ES-I3 (cell line): ENCODE measurements around the gene CDK9.

Experiments used
- H3K36me3 ChIP-seq: 2 replicates; pipeline ENCODE4 v1.6.1; 2013; ENCODE audit warnings: mild to moderate bottlenecking, low read length, control low read depth, moderate library complexity; ENCODE audit not compliant: insufficient read depth
- H3K4me1 ChIP-seq: 2 replicates; pipeline ENCODE4 v1.6.1; 2013; ENCODE audit warnings: mild to moderate bottlenecking, control low read depth, low read length; ENCODE audit not compliant: insufficient read depth
- H3K9ac ChIP-seq: 2 replicates; pipeline ENCODE4 v1.6.1; 2013; ENCODE audit warnings: low read depth, mild to moderate bottlenecking, low read length, moderate library complexity
- H3K9me3 ChIP-seq: 2 replicates; pipeline ENCODE4 v1.6.1; 2013; ENCODE audit warnings: mild to moderate bottlenecking, low read length, moderate library complexity; ENCODE audit not compliant: control insufficient read depth, insufficient read depth

CDK9 gene

DNA sequence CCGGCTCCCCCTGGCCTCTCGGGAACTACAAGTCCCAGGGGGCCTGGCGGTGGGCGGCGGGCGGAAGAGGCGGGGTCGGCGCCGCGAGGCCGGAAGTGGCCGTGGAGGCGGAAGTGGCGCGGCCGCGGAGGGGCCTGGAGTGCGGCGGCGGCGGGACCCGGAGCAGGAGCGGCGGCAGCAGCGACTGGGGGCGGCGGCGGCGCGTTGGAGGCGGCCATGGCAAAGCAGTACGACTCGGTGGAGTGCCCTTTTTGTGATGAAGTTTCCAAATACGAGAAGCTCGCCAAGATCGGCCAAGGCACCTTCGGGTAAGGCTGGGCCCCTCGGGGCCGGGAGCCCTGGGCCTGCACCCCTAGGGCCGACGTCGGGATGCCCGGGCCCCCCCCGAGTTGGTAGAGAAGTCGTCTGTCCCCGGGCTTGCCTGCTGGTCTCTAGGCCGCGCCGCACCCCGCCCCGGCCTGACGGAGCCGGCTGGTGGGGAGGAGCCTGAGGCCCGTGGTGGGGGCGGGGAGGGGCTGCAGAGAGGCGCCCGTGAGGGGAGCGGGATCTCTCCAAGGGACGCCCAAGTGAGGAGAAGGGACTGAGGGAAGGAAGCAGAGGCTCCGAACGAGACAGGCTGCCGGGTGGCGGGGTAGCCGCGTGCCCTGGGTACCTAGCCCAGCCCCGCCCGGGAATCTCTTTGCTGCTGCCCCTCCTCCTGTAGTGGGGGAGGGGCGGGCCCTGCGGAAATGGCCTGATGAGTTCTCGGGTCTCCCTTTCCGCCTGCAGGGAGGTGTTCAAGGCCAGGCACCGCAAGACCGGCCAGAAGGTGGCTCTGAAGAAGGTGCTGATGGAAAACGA is at the start of gene CDK9:
Gene CDK9, plus strand, starts transcription at position 102 of the 840 bp plus-strand sequence. Its CDS starts 115 bp downstream, at position 217.
- H3K4me1 ChIP-seq = peaks cover 4% of the 10 kb centered on the region; the same call in 1 of the 2 replicates
- peaks cover 36% of the 10 kb centered on the region for H3K36me3 ChIP-seq
- H3K9me3 ChIP-seq = no peaks in the 10 kb centered on the region
- peak within 1 kb of the TSS; percentile 76 for H3K9ac ChIP-seq

DNA sequence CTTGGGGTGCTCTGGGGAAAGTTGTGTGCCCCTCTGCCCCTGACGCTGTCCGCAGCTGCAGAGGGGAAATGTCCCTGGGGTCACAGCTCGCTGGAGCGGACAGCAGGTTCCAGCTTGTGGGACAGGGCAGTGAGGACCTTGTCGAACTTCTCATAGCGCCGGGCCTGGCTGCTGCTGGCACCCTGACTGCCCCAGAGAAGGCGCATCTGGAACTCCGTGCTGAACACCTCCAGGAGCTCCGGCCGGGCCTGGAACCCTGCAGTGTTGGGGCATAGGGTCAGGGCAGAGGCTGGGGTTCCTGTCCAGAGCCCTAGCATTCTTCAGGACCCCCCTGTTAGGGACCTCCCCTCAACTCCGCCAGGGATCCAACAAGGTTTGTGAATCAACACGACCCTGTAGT is 47.2 kb upstream of the CDK9 start:
- Histone ChIP-seq H3K9me3 (no peaks in the 10 kb centered on the region), H3K4me1 (no peaks in the 10 kb centered on the region), H3K36me3 (no peaks in the 10 kb centered on the region; the same call in 1 of the 2 replicates), H3K9ac (no peak overlapping the region)

DNA sequence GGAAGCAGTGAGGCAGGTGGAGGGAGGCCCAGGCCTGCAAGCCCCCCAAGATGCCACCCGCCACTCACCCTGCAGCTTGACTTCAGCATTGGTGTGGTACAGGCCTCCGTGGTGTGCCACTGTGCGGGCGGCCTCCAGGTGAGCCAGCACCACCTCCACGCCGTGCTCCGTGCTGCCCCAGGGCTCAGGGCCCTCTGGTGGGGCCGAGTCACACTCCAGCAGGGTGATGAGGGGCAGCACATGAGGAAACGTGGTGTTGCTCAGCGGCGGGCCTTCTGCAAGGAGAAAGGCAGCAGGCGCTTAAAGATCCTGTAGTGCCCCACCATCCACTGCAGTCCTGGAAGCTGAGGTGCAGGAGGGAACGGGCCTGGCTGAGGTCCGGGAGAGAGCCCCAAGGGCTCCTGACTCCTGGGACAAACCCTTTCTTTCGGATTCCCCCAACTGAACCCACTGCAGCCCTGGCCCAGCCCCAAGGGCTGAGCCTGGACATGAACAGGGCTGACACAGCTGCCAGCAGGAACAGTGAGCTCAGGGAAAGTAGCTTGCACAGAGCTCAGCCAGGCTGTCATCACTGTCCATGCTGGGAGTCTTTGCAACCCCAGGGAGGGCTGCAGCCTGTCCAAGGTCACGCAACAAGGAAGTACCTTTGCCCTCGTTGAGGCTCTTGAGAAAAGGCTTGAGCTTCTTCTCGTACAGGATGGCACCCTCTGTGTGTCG is 46.1 kb upstream of the CDK9 start:
- Histone ChIP-seq H3K9me3 (no peaks in the 10 kb centered on the region), H3K4me1 (no peaks in the 10 kb centered on the region), H3K9ac (no peak overlapping the region), H3K36me3 (no peaks in the 10 kb centered on the region; the same call in 1 of the 2 replicates)

DNA sequence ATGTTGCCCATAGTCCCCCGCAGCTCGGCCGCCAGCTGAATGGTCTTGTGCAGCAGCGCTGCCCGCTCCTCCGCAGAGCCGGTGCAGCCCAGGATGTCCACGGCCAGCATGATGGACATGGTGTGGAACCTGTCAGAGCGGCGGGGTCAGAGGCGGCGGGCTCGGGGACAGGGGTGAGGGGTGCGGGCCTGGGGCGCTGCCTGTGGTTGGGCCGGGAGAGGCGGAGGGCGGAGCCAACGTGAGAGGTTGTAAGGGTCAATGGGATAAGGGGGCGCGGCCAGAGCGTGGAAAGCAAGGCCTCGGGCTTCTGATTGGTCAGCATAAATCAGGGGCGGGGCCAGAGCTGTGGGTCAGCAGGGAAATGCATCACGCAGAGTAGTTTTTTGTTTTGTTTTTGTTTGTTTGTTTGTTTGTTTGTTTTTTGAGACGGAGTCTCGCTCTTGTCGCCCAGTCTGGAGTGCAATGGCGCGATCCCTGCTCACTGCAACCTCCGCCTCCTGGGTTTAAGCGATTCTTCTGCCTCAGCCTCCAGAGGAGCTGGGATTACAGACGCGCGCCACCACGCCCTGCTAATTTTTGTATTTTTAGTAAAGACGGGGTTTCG is 43.9 kb upstream of the CDK9 start:
- no peaks in the 10 kb centered on the region for H3K4me1 ChIP-seq
- peak overlapping the region; percentile 43; the same call in 1 of the 2 replicates for H3K9ac ChIP-seq
- no peaks in the 10 kb centered on the region; the same call in 1 of the 2 replicates for H3K36me3 ChIP-seq
- H3K9me3 ChIP-seq = no peaks in the 10 kb centered on the region

DNA sequence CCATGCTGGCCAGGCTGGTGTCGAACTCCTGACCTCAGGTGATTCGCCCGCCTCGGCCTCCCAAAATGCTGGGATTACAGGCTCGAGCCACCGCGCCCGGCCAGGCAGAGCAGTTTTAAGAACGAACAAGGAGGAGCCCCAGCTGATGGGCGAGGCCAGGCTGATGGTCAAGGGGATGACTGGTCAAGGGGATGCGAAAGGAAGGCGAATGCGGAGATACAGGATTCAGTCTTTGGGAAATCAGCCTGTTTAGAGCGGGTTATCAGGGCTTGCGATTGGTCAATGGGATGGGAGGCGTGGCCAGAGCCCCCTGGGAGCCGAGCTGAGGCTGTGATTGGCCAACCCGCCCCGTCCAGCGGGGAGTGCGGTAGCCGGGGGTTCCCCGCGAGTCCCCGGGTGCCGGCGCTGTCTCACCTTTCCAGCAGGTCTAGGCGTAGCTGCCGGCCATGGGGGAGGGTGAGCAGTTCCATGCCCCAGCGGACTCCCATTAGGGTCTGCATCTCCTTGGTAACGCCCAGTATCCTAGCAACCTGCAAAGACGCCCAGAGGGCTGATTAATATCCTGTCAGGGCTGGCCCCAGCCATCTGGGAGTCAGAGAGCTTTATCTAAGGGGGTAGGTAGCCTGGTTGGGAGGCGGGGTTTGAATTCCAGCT is 43.3 kb upstream of the CDK9 start:
- H3K9me3 ChIP-seq = no peaks in the 10 kb centered on the region
- H3K4me1 ChIP-seq = no peaks in the 10 kb centered on the region
- H3K9ac ChIP-seq = peak overlapping the region; percentile 43; the same call in 1 of the 2 replicates
- no peaks in the 10 kb centered on the region; the same call in 1 of the 2 replicates for H3K36me3 ChIP-seq

DNA sequence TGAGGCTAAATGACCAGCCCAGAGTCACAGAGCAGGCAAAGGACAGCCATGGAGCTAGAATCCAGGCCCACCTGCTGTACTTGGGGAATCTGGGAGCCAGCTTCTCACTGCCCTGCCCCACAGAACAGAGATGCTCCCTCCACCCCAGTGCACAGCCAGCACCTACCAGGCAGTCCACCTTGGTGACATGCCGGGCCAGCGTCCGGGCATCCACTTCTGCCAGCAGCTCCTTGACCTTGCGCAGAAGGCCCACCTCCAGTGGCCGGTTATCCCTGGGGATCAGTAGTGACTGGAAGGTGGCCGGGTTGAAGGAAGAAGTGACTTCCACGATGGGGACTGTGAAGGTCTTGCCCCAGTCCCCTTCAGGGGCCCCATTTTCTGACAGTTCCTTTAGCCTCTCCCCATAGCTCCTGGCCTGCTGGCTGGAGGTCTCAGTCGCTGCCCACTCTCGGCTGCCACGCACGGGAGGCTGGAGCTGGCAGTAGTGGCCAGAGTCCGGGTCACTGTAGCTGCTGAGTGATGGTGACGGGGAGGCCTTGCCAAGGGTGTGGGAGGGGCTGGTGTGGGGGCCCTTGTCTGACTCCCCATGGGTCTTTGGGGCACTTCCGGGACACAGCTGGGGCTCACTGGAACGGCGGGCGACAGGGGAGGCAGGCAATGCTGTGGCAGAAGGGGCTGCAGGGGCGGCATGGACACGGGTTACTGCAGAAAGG is 41.3 kb upstream of the CDK9 start:
- Histone ChIP-seq H3K9me3 (no peaks in the 10 kb centered on the region), H3K36me3 (no peaks in the 10 kb centered on the region; the same call in 1 of the 2 replicates), H3K9ac (no peak overlapping the region), H3K4me1 (no peaks in the 10 kb centered on the region)

DNA sequence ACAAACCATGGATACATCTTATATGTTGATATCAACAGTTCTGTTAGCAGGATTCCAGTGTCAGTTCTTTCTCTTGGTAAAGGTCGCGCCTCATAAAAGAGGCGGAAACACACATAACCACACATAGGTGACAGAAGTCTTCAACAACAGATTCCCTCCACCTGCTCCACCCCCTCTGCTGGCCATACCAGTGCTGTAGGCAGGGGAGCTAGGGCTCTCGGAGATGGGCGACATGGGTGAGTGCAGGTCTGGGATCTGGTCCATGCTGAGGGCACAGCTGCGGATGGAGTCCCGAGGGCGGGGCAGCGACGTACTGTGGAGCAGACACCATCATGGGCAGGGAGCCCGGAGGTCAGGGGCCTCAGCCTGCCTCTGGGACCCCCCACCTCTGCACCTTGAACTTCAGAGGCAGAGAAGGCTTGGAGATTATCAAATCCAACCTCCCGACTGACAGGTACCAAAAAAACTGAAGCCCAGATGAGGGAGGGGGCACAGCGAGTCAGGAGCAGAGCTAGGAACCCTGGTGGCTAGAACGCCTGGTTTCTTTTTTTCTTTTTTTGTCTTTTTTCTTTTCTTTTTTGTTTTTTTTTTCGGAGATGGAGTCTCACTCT is 38.8 kb upstream of the CDK9 start:
- Histone ChIP-seq H3K4me1 (no peaks in the 10 kb centered on the region), H3K9ac (no peak overlapping the region), H3K9me3 (no peaks in the 10 kb centered on the region), H3K36me3 (no peaks in the 10 kb centered on the region; the same call in 1 of the 2 replicates)

DNA sequence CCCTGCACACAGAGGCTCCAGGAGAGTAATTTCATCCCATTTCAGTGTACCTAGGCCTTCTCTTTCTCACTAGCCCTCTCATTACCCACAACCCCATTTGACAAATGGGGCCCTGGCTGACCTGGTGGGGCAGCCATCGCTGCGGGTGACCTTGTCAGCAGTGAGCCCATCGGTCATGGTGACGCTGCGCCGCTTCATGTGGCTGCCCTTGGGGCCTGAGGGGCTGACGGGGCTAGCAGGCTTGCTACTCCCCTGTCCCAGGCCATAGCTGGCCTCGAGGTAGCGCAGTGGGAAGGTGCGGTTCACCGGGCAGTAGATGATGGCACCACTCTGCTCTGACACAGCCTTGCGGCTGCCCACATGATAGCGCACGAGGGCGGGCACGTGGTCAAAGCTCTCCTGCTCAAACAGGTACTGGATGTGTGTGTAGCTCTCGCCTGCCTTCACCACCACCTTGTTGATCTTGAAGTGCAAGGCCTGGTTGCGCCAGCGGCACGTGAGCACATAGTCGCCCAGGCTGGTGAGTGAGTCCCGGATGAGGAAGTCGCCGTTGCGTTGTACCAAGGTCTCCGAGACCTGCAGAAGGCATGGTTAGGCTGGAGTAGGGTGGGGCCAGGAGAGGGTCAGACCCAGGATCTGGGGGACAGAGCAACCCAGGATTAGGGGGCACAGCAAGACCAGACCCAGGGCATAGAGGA is 36.6 kb upstream of the CDK9 start:
- Histone ChIP-seq H3K4me1 (no peaks in the 10 kb centered on the region), H3K9ac (no peak overlapping the region), H3K9me3 (no peaks in the 10 kb centered on the region), H3K36me3 (no peaks in the 10 kb centered on the region; the same call in 1 of the 2 replicates)

DNA sequence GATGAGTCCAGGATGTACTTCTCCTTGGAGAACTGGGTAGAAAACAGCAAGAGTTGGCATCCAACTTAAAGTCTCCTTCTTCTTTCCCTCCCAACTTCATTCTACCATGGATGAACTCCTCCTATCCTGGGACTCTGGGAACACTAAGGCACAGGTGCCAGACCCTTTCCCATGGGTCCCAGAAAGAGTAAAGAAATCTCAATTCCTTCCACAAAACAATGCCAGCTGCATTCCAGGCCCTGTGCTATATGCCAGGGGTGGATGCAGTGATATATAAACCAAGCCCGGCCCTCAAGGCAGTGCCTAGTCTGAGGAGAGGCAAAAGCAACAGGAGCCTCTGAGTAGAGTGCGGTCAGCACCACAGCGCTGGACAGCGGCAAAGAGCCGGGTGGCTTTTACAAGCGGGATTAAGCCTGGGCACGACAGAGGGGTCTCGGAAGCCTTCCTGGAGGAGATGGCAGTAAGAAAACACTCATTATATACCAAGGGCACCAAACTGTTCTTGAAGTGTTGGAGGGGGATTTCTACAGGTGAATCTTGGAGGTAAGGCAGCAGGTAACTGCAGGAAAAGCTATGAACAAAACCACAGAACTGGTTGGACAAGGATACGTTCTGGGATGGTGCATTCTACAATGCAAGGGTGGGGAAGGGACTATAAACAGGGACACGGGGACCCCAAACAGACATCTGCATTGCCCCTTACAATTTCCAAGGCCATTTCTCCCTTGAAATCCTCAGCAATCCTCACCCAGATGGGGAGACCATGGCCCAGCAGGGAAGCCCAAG is 34.4 kb upstream of the CDK9 start:
- Histone ChIP-seq H3K36me3 (no peaks in the 10 kb centered on the region; the same call in 1 of the 2 replicates), H3K9me3 (no peaks in the 10 kb centered on the region)

DNA sequence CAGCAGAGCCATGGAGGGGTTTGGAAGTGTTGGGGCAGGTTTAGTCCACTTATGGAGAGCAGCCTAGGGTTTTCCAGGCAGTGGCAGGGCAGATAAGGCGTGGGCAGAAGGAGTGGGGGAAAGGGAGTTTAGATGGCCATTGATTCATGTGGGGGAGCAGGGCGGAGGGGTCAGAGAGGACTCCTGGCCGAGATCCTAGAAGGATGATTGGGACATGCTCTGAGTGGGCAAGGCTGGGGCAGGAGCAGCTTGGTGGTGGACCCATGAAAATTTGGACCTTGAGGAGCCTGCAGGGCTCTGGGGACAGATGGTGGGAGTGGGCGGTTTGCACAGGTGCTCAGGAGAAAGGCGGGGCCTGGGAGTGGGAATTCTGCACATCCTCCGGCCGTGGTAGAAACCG is 32.7 kb upstream of the CDK9 start:
- Histone ChIP-seq H3K9ac (no peak overlapping the region), H3K9me3 (no peaks in the 10 kb centered on the region), H3K4me1 (no peaks in the 10 kb centered on the region; the same call in 1 of the 2 replicates), H3K36me3 (no peaks in the 10 kb centered on the region; the same call in 1 of the 2 replicates)

More for the DNA sequence above, 34.4 kb upstream of the CDK9 start:
- H3K4me1 ChIP-seq = no peaks in the 10 kb centered on the region; the same call in 1 of the 2 replicates
- no peak overlapping the region for H3K9ac ChIP-seq

DNA sequence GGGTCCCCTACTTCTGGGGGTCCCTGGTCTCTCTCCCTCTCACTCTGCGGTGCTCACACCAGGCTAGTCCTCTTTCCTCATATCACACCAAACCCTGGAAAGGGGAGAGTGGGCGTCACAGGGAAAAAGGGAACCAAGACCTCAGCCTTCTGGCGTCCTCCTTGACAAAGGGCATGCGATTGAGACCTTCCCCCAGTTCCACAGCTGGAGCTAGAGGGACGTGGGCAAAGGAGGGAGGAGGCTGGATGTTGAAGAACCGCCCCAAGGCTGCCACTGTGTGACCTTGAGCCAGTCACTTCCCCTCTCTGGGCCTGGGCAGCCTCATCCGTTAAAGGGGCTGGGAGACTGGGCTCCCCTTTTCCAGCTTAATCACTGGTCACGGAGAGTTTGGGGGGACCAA is 32.2 kb upstream of the CDK9 start:
- H3K9me3 ChIP-seq = no peaks in the 10 kb centered on the region
- H3K36me3 ChIP-seq = no peaks in the 10 kb centered on the region; the same call in 1 of the 2 replicates
- no peaks in the 10 kb centered on the region; the same call in 1 of the 2 replicates for H3K4me1 ChIP-seq
- H3K9ac ChIP-seq = no peak overlapping the region; the same call in 1 of the 2 replicates
